ENCODE data around the gene MRPL19. TPM values are rescaled to one million over a fixed set of nuclear protein-coding genes. Genes with fewer than 3 reads are reported as not detected.
"Not testable (repeated sequence)": the region's sequence is repeated elsewhere in the genome, so short reads cannot be mapped to it uniquely, and the experiment has no call there.

Gene MRPL19
- polyA plus RNA-seq, 1 donor from 2014 or later: 34.4 TPM

DNA sequence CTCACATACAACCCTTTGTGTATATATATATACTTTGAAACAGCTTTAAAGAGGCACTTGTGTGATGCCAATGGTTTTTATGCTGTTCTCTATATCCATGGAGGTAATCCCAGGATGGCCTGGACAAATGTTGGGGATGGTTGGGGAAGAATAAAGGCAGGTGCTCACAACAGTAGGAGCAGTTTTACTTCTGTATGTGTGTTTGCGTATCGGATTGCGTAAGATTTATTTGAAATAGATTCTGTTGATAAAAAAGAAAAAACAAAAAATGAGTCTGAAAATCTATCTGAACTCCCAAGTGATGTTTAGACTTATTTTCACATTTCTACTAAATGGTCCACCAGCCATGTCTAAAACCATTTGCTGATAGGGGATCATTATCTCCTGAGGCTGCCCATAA, 29.3 kb downstream of the MRPL19 start:
- no peaks in the 10 kb centered on the region for H3K9me3 Mint-ChIP-seq
- no peak overlapping the region for H3K4me3 Mint-ChIP-seq
- no peak overlapping the region for H3K27ac Mint-ChIP-seq
- H3K4me1 Mint-ChIP-seq: peaks cover 5 to 8% (median 8%) of the 10 kb centered on the region in 3 donors
- no peaks in the 10 kb centered on the region for H3K27me3 Mint-ChIP-seq
- H3K36me3 Mint-ChIP-seq: peaks cover 7% of the 10 kb centered on the region

DNA sequence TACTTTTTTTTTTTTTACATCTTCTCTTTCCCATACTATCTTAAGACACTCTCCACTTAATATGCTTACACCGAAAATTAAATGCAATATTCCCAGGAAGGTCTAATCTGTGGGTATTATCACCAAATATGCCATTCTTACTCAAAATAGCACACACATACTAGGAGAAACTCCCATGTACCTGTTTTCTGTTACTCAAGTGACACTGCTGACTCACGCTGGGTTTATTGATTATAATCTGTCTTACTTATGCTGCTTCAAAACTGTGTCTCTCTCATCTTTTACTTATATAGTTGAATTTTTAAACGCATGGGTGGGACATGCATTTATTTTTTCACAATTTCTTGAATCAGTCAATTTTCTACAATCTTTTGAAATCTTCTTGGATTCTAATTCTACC, 29.9 kb downstream of the MRPL19 start:
- no peaks in the 10 kb centered on the region for H3K27me3 Mint-ChIP-seq
- H3K36me3 Mint-ChIP-seq: peaks cover 2% of the 10 kb centered on the region
- H3K27ac Mint-ChIP-seq: no peak overlapping the region

DNA sequence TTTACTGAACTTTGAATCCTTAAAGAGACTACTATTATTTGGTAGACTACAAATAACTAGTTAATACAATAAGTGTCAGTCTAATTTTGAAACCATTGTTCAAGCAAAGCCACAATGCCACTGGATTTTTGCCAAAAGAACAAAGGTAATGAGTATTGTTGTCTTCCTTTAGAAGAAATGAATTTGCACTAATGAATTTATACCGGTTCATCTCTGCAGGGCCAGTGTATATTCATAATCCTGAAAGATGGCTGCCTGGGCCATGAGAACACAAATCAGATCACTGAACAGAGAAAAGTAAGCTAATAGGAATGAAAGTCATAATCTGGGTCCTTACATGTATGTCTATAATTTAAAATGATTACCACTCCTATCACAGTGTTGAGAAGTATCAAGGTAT, 33.0 kb downstream of the MRPL19 start:
- peaks cover 8% of the 10 kb centered on the region for H3K36me3 Mint-ChIP-seq
- no peaks in the 10 kb centered on the region for H3K9me3 Mint-ChIP-seq
- H3K4me1 Mint-ChIP-seq: peaks cover 5 to 8% (median 8%) of the 10 kb centered on the region in 3 donors
- H3K27me3 Mint-ChIP-seq: no peaks in the 10 kb centered on the region
- peak overlapping the region in 1 of 3 donors; percentile 51 for H3K27ac Mint-ChIP-seq
- H3K4me3 Mint-ChIP-seq: peak overlapping the region in 1 of 4 donors; percentile 51

More for the DNA sequence above, 29.9 kb downstream of the MRPL19 start:
- no peak overlapping the region for H3K4me3 Mint-ChIP-seq
- H3K9me3 Mint-ChIP-seq: no peaks in the 10 kb centered on the region
- peaks cover 5 to 8% (median 8%) of the 10 kb centered on the region in 3 donors for H3K4me1 Mint-ChIP-seq

DNA sequence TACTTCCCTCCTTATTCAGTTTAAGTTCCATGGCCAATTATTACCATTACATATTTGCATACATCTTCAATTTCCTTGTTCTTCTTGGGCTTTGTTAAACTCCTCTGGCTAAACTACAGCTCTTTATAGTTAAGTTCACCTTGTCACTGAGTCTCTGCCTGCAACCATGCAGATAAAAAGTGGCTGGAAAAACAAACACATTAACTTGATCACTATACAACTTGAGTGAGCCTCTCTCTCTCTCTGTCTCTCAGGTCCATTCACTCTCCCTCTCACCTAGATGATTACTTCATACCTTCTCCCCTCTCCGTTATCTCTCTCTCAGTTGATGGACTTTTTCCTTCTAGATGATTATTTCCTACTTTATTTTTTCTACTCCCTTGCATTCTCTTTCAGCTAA, 33.8 kb downstream of the MRPL19 start:
- no peaks in the 10 kb centered on the region for H3K9me3 Mint-ChIP-seq
- H3K27me3 Mint-ChIP-seq: no peaks in the 10 kb centered on the region
- peaks cover 11% of the 10 kb centered on the region for H3K36me3 Mint-ChIP-seq
- peaks cover 5 to 8% (median 8%) of the 10 kb centered on the region in 3 donors for H3K4me1 Mint-ChIP-seq
- no peak overlapping the region for H3K4me3 Mint-ChIP-seq
- H3K27ac Mint-ChIP-seq: no peak overlapping the region

DNA sequence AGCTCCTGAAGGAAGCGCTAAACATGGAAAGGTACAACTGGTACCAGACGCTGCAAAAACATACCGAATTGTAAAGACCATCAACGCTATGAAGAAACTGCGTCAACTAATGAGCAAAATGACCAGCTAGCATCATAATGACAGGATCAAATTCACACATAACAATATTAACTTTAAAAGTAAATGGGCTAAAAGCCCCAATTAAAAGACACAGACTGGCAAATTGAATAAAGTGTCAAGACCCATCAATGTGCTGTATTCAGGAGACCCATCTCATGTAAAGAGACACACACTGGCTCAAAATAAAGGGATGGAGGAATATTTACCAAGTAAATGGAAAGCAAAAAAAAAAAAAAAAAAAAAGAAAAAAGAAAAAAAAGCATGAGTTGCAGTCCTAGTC, 36.8 kb downstream of the MRPL19 start:
- not testable (repeated sequence) for H3K27ac Mint-ChIP-seq, H3K9me3 Mint-ChIP-seq, H3K27me3 Mint-ChIP-seq, H3K4me1 Mint-ChIP-seq, H3K4me3 Mint-ChIP-seq
- H3K36me3 Mint-ChIP-seq: peaks cover 16% of the 10 kb centered on the region

DNA sequence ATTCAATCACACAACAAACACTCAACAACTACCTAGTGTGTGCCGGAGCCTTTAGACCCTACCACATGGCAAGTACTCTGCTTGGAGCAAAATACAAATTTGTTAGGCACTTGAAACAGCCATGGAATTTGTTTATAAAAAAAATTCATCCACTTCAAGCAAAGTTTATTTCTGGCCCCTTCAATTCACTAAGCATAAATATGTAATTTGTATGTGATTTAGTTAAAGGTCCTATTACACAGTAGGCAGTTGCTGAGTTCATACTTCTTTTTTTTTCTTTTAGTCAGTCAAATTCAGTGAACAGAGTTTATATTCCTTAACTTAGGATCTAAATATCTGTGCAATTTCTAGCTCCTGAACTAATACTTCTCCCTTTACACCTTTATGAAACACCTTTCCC, 41.6 kb downstream of the MRPL19 start:
- H3K27me3 Mint-ChIP-seq: no peaks in the 10 kb centered on the region
- no peak overlapping the region for H3K4me3 Mint-ChIP-seq
- H3K9me3 Mint-ChIP-seq: no peaks in the 10 kb centered on the region
- H3K36me3 Mint-ChIP-seq: peaks cover 18% of the 10 kb centered on the region
- H3K27ac Mint-ChIP-seq: no peak overlapping the region
- H3K4me1 Mint-ChIP-seq: no peaks in the 10 kb centered on the region

DNA sequence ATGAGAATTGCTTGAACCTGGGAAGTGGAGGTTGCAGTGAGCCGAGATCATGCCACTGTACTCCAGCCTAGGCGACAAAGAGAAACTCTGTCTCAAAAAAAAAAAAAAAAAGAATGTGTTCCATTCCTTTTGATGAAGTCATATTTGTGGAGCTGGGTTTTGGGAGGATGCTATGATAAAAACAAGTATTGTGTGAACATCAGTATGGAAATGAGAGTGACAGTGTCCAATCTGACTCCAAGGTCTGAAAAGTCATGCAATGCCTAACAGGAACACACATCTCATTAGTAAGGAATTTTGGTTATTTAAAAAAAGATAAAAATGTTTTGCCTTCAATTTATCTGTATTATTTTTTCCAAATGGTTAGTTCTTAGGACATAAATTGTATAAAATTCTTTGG, 52.3 kb downstream of the MRPL19 start:
- Mint-ChIP-seq H3K4me3 (no peak overlapping the region), H3K4me1 (peaks cover 0 to 2% (median 0%) of the 10 kb centered on the region in 3 donors), H3K27ac (no peak overlapping the region), H3K27me3 (no peaks in the 10 kb centered on the region), H3K36me3 (peaks cover 23% of the 10 kb centered on the region), H3K9me3 (peaks cover 0 to 6% (median 0%) of the 10 kb centered on the region in 3 donors)

DNA sequence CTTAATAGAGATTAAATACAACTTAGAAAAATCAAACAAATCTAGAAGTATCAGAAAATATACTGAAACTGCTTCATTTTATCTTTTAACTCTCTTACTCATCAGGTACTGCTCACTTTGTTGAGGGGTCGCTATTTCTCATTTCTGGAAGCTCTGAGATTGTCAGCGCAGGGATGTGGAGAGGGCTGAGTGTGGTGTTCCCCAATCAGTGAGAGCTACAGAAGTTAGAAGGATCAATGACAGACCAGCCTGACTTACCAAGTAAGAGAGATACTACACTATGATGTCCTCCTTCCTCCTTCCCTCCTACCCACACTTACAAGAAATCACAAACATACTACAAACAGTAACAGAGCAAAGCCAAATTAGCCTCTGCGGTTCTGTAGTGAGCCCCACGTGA, 56.0 kb downstream of the MRPL19 start:
- Mint-ChIP-seq H3K9me3 (peaks cover 0 to 2% (median 0%) of the 10 kb centered on the region in 3 donors), H3K27me3 (no peaks in the 10 kb centered on the region), H3K4me1 (peaks cover 0 to 6% (median 3%) of the 10 kb centered on the region in 3 donors), H3K36me3 (peaks cover 19% of the 10 kb centered on the region), H3K4me3 (no peak overlapping the region), H3K27ac (no peak overlapping the region)

DNA sequence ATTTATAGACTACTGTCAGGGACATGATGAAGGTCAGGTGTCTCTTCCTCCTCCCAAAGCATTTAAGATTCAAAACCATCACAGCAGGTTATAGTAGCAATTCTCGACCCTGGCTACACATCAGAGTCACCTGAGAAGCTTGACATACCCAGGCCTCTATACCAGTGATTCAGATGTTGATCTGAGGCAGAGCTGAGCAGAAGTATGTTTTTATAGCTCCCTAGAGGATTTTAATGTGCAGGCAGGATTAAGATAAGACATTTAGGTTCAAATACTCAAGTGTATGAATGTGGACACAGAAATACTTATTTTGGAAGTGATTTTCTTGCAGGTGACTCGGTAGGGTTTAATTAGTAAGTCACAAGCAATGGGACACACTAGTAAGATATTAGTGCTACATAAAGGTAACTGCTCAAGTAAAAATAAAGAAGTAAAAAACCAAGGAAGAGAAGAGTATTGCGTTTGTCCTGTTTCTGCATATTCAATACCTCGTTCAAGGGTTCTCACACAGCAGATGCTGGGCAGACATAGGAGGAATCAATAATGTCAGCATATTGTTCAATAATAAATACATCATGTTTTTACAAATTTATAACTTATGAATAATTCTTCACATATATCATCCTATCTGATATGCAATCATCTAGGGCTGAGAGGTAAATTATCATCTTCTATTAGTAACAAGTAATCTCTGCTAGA, 57.2 kb downstream of the MRPL19 start:
- H3K27ac Mint-ChIP-seq: no peak overlapping the region
- peaks cover 15% of the 10 kb centered on the region for H3K36me3 Mint-ChIP-seq
- no peaks in the 10 kb centered on the region for H3K9me3 Mint-ChIP-seq
- H3K27me3 Mint-ChIP-seq: no peaks in the 10 kb centered on the region
- no peak overlapping the region for H3K4me3 Mint-ChIP-seq
- peaks cover 5 to 10% (median 5%) of the 10 kb centered on the region in 3 donors for H3K4me1 Mint-ChIP-seq

DNA sequence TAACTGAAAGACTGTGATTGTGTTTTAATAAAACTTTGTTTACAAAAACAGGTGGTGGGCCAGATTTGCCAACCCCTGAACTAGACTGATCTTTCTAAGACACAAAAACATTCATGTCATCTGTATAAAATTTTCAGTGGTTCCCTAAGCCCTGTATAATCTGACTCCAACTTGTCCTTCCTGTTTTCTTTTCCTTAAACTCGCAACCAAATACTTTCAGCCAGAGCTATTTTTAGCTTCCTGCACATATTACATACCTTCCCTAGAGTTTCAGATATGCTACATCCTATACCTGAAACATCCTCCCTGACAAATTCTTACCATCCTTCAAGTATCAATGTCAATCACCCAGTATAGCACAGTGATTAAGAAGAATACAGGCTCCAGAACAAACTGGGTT, 59.3 kb downstream of the MRPL19 start:
- Mint-ChIP-seq H3K4me1 (peaks cover 10 to 24% (median 14%) of the 10 kb centered on the region in 3 donors), H3K36me3 (peaks cover 11% of the 10 kb centered on the region), H3K4me3 (no peak overlapping the region), H3K27ac (no peak overlapping the region), H3K27me3 (no peaks in the 10 kb centered on the region), H3K9me3 (no peaks in the 10 kb centered on the region)

DNA sequence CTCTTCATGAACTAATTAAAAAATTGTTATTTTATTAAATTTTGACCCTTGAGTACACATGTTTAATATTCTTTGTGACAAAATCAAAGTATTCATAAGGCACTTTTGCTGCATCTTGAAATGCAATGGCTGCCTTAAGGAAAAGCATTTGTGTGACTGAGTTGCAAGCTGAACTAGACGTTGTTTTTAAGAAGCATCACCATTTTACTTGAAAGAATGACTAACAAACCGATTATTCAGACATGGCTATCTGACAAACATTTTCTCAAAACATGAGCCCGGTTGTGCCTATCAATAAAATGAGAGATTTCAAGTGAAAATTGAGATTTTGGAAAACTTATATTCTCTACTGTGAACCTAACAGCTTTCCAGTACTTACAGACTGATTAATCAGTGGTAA, 61.3 kb downstream of the MRPL19 start:
- Mint-ChIP-seq H3K9me3 (no peaks in the 10 kb centered on the region), H3K36me3 (peaks cover 7% of the 10 kb centered on the region), H3K27ac (peak overlapping the region in 1 of 3 donors; percentile 19), H3K4me3 (peak overlapping the region in 2 of 4 donors; percentile 17 to 86), H3K4me1 (peaks cover 10 to 29% (median 18%) of the 10 kb centered on the region in 3 donors), H3K27me3 (no peaks in the 10 kb centered on the region)

DNA sequence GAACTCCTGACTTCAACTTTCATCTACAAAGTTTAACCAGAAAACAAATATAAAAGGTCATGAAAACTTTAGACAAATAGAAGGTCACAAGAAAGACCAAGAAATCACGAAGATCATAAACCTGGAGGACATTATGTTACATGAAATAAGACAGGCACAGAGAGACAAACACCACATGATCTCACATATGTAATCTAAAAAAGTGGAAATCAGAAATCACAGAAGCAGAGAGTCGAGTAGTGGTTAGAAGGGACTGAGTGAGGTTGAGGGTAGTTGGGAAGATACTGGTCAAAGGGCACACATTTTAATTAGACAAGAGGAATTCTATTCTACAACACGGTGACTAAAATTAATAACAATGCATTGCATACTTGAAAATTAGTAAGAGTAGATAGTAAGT, 62.7 kb downstream of the MRPL19 start:
- peaks cover 10 to 29% (median 18%) of the 10 kb centered on the region in 3 donors for H3K4me1 Mint-ChIP-seq
- H3K27ac Mint-ChIP-seq: peak overlapping the region in 1 of 3 donors; percentile 4
- no peaks in the 10 kb centered on the region for H3K27me3 Mint-ChIP-seq
- H3K36me3 Mint-ChIP-seq: peaks cover 3% of the 10 kb centered on the region
- peak overlapping the region; percentile 32 to 84 (median 64) for H3K4me3 Mint-ChIP-seq
- no peaks in the 10 kb centered on the region for H3K9me3 Mint-ChIP-seq

DNA sequence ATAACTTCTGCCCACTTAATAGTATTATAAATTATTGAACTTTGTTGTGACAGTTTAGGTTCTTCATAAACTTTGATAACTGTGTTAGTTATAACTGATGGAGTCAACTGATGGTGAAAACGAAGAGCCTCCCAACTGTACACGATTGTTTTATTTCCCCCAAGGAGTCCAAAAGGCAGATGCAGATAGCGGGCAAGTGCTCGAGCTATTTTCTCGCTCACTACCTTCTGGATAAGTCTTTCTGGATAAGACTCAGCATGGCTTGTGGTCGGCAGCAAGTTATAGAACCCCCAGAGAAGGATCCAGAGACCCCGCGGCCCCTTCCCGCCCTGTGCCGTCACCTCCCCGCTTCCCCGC, 63.6 kb downstream of the MRPL19 start:
- peak overlapping the region; percentile 88 to 98 (median 93) for H3K4me3 Mint-ChIP-seq

DNA sequence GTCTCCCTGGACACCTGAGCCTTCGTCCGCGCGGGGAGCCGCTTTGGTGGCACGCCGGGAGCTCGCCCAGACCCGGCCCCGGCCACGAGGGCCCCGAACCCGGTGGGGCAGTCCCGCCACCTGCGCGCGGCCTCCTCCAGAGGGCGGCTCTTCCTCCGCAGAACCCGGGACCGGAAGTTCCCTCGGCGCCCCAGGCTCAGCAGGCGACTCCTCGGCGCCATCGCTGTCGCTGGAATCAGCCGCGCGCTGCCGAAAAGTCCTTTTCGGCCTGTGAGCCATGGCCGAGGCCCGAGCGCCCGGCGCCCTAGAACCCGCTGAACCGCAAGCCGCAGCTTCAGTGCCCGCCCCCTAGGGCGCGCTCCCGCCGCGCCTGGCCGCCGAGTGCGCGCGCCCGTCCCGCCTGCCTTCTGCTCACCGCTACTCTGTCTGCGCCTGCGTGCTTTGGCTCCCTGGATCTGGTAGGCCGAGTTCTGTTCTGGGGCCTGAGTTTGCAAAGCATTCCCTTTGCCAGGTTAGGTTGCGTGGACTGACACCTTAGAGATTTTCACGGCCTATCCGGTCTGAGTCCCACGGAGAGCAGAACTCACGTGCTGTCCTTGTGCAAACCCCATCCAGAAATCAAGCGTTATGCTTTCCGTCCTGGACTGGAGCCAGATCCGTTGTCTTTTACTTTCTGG, 64.1 kb downstream of the MRPL19 start, which contains the start of gene GCFC2:
GCFC2 (minus strand) TSS at position 339 of the 677 bp plus-strand sequence; CDS start at position 279, 60 bp downstream.
- H3K36me3 Mint-ChIP-seq: no peaks in the 10 kb centered on the region
- peak within 1 kb of the TSS; percentile 88 to 98 (median 93) for H3K4me3 Mint-ChIP-seq
- H3K4me1 Mint-ChIP-seq: peaks cover 12 to 28% (median 18%) of the 10 kb centered on the region in 3 donors
- peak within 1 kb of the TSS; percentile 75 to 95 (median 93) for H3K27ac Mint-ChIP-seq
- H3K9me3 Mint-ChIP-seq: no peaks in the 10 kb centered on the region
- H3K27me3 Mint-ChIP-seq: no peaks in the 10 kb centered on the region

More for the DNA sequence above, 63.6 kb downstream of the MRPL19 start:
- H3K9me3 Mint-ChIP-seq: no peaks in the 10 kb centered on the region
- peaks cover 10 to 29% (median 18%) of the 10 kb centered on the region in 3 donors for H3K4me1 Mint-ChIP-seq
- H3K27me3 Mint-ChIP-seq: no peaks in the 10 kb centered on the region
- peak overlapping the region; percentile 75 to 95 (median 93) for H3K27ac Mint-ChIP-seq
- H3K36me3 Mint-ChIP-seq: no peaks in the 10 kb centered on the region

DNA sequence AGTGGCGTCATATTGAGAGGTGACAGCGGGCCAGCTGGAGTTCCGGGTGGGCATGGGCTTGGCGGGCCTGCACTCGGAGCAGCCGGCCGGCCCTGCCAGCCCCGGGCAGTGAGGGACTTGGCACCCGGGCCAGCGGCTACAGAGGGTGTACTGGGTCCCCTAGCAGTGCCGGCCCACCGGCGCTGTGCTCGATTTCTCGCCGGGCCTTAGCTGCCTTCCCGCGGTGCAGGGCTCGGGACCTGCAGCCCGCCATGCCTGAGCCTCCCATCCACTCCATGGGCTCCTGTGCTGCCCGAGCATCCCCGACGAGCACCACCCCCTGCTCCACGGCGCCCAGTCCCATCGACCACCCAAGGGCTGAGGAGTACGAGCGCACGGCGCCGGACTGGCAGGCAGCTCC, 65.0 kb downstream of the MRPL19 start:
- not testable (repeated sequence) for H3K9me3 Mint-ChIP-seq, H3K27me3 Mint-ChIP-seq, H3K36me3 Mint-ChIP-seq
- H3K4me3 Mint-ChIP-seq: peak overlapping the region in 2 of 4 donors; percentile 97 to 98
- H3K27ac Mint-ChIP-seq: peak overlapping the region in 2 of 3 donors; percentile 75 to 95
- H3K4me1 Mint-ChIP-seq: peaks cover 12 to 23% (median 18%) of the 10 kb centered on the region in 3 donors
